Glutamatergic neuron (in vitro differentiated cells): Measurements from ENCODE around the gene EXOC7. TPM values are rescaled to one million over a fixed set of nuclear protein-coding genes. Genes with fewer than 3 reads are reported as not detected.

Source experiments
- DNase-seq: peaks from one replicate; pipeline ENCODE4 v3.0.0; 2022
- H3K27ac Mint-ChIP-seq: one replicate; pipeline ENCODE4 v1.8.0; 2020; ENCODE audit warnings: mild to moderate bottlenecking, mixed read lengths, inconsistent platforms; ENCODE audit not compliant: unreplicated experiment
- H3K27me3 Mint-ChIP-seq: one replicate; pipeline ENCODE4 v1.8.0; 2020; ENCODE audit warnings: mild to moderate bottlenecking, moderate library complexity, mixed read lengths, inconsistent platforms; ENCODE audit not compliant: unreplicated experiment
- H3K36me3 Mint-ChIP-seq: one replicate; pipeline ENCODE4 v1.8.0; 2020; ENCODE audit warnings: mild to moderate bottlenecking, mixed read lengths, inconsistent platforms; ENCODE audit not compliant: unreplicated experiment
- H3K4me1 Mint-ChIP-seq: one replicate; pipeline ENCODE4 v1.8.0; 2020; ENCODE audit warnings: mild to moderate bottlenecking, low read depth, mixed read lengths, inconsistent platforms; ENCODE audit not compliant: unreplicated experiment
- H3K4me3 Mint-ChIP-seq: one replicate; pipeline ENCODE4 v1.8.0; 2020; ENCODE audit warnings: mild to moderate bottlenecking, mixed read lengths, inconsistent platforms; ENCODE audit not compliant: unreplicated experiment
- H3K9me3 Mint-ChIP-seq: one replicate; pipeline ENCODE4 v1.8.0; 2020; ENCODE audit warnings: mild to moderate bottlenecking, moderate library complexity, mixed read lengths, inconsistent platforms; ENCODE audit not compliant: unreplicated experiment
- CTCF ChIP-seq: fragments of 200-600 bp; sonication (generic); IDR thresholded peaks from one replicate; pipeline ENCODE4 v1.5.0; 2021; ENCODE audit not compliant: partially characterized antibody, unreplicated experiment
- total RNA-seq: library from RNA; stranded (reverse); fragmentation: NEBNext Ultra II Directional; extraction: Animal tissue kit (Norgen Biotek cat#: 25700); gene quantifications from one replicate; pipeline ENCODE4 v1.2.1, GENCODE V29; 2021; ENCODE audit not compliant: unreplicated experiment

Gene EXOC7
- total RNA-seq, 1 donor from 2014 or later: 249 TPM

GRCh38 chr17:76135810-76136188 is 32.2 kb upstream of the EXOC7 start:
- Mint-ChIP-seq H3K27me3 (peaks cover 29% of the 10 kb centered on the region), H3K4me3 (no peak overlapping the region), H3K4me1 (peaks cover 3% of the 10 kb centered on the region), H3K27ac (no peak overlapping the region), H3K36me3 (no peaks in the 10 kb centered on the region), H3K9me3 (peaks cover 3% of the 10 kb centered on the region)
- peak; percentile 10 for DNase-seq
- no peak for TF ChIP-seq CTCF

- Mint-ChIP-seq H3K9me3 (peaks cover 1% of the 10 kb centered on the region), H3K36me3 (no peaks in the 10 kb centered on the region), H3K27ac (no peak overlapping the region), H3K27me3 (peaks cover 29% of the 10 kb centered on the region), H3K4me3 (no peak overlapping the region), H3K4me1 (peaks cover 3% of the 10 kb centered on the region)
- no peak for TF ChIP-seq CTCF
- DNase-seq: peak; percentile 12
Measured at GRCh38 chr17:76134911-76135809, 31.6 kb upstream of the EXOC7 start.

- H3K27me3 Mint-ChIP-seq: peaks cover 23% of the 10 kb centered on the region
- no peak for DNase-seq
Measured at GRCh38 chr17:76132574-76133338, 29.2 kb upstream of the EXOC7 start.

GRCh38 chr17:76131692-76132573 is 28.3 kb upstream of the EXOC7 start:
- Mint-ChIP-seq H3K36me3 (no peaks in the 10 kb centered on the region), H3K4me1 (no peaks in the 10 kb centered on the region), H3K27ac (no peak overlapping the region), H3K9me3 (peaks cover 1% of the 10 kb centered on the region), H3K27me3 (peaks cover 21% of the 10 kb centered on the region), H3K4me3 (no peak overlapping the region)
- TF ChIP-seq CTCF: no peak
- DNase-seq: no peak

More at GRCh38 chr17:76132574-76133338, 29.2 kb upstream of the EXOC7 start:
- no peak for TF ChIP-seq CTCF
- H3K36me3 Mint-ChIP-seq: no peaks in the 10 kb centered on the region
- peaks cover under 1% of the 10 kb centered on the region for H3K4me1 Mint-ChIP-seq
- H3K27ac Mint-ChIP-seq: no peak overlapping the region
- H3K9me3 Mint-ChIP-seq: peaks cover 1% of the 10 kb centered on the region
- no peak overlapping the region for H3K4me3 Mint-ChIP-seq
